Parathyroid adenoma (tissue), 2 donors: Measurements from ENCODE around the gene FHOD3.

ENCODE experiments used
- H2AFZ ChIP-seq: fragments of 300-600 bp; sonication (generic); one replicate; pipeline ENCODE4 v1.7.0; 2017; ENCODE audit warnings: antibody characterized with exemption, mild to moderate bottlenecking
- H3K27ac ChIP-seq: fragments of 300-600 bp; sonication (generic); one replicate; pipeline ENCODE4 v1.7.0; 2017
- H3K27me3 ChIP-seq: fragments of 300-600 bp; sonication (generic); one replicate; pipeline ENCODE4 v1.7.0; 2017; ENCODE audit warnings: low read length; ENCODE audit not compliant: control insufficient read depth, insufficient read depth
- H3K36me3 ChIP-seq: fragments of 300-600 bp; sonication (generic); one replicate; pipeline ENCODE4 v1.7.0; 2017; ENCODE audit warnings: low read length; ENCODE audit not compliant: control insufficient read depth, insufficient read depth
- H3K4me1 ChIP-seq: fragments of 300-600 bp; sonication (generic); one replicate; pipeline ENCODE4 v1.7.0; 2017; ENCODE audit warnings: control low read depth
- H3K4me2 ChIP-seq: fragments of 300-600 bp; sonication (generic); one replicate; pipeline ENCODE4 v1.7.0; 2017; ENCODE audit warnings: low read length
- H3K4me3 ChIP-seq: fragments of 300-600 bp; sonication (generic); one replicate; pipeline ENCODE4 v1.7.0; 2017; ENCODE audit warnings: low read depth, low read length
- H3K79me2 ChIP-seq: fragments of 300-600 bp; sonication (generic); one replicate; pipeline ENCODE4 v1.7.0; 2017; ENCODE audit warnings: control low read depth
- H3K9ac ChIP-seq: fragments of 300-600 bp; sonication (generic); one replicate; pipeline ENCODE4 v1.7.0; 2017; ENCODE audit warnings: mild to moderate bottlenecking
- H3K9me3 ChIP-seq: fragments of 300-600 bp; sonication (generic); one replicate; pipeline ENCODE4 v1.7.0; 2017; ENCODE audit warnings: low read length; ENCODE audit not compliant: control insufficient read depth
- CTCF ChIP-seq: fragments of 300-600 bp; sonication (generic); IDR thresholded peaks from one replicate; pipeline ENCODE4 v1.7.0; 2017; ENCODE audit warnings: antibody characterized with exemption, mild to moderate bottlenecking
- donor health status: primary hyperparathyroidism.

FHOD3 gene

GRCh38 chr18:36826556-36826955 lies 529.0 kb downstream of the FHOD3 start:
- TF ChIP-seq CTCF, result no peak
- Histone ChIP-seq H3K9ac (no peak overlapping the region), H2AFZ (no peak overlapping the region), H3K4me1 (no peaks in the 10 kb centered on the region), H3K79me2 (peaks cover 3% of the 10 kb centered on the region), H3K27ac (no peak overlapping the region), H3K4me2 (no peak overlapping the region), H3K36me3 (no peaks in the 10 kb centered on the region), H3K4me3 (no peak overlapping the region), H3K9me3 (no peaks in the 10 kb centered on the region), H3K27me3 (no peaks in the 10 kb centered on the region)

DNA sequence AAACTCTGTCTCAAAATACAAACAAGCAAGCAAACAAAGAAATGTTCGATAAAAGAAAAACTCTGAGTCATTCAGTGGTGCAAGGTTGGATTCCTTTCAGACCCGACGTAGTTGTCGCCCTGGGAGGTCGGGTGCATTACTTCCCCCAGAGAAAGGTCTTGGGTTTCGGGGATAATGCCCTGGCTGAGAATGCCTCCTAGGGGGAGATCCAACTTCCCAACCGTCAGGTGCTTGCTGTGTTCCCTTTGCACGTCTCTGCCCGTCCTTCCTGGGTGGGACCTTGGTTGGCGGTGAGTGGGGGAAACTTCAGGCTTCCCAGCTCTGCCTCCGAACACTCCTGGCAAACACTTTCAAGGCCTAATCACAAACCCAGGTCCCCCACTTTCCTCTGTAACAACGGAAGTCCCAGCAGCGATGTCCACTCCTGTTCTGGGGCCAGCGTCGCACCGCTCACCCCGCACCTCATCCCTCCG lies 530.7 kb downstream of the FHOD3 start:
- Histone ChIP-seq H2AFZ (peak overlapping the region; percentile 95), H3K9ac (no peak overlapping the region), H3K27ac (peak overlapping the region; percentile 73), H3K27me3 (no peaks in the 10 kb centered on the region), H3K79me2 (peaks cover 3% of the 10 kb centered on the region), H3K9me3 (no peaks in the 10 kb centered on the region), H3K36me3 (no peaks in the 10 kb centered on the region), H3K4me3 (peak overlapping the region; percentile 81), H3K4me2 (peak overlapping the region; percentile 96), H3K4me1 (no peaks in the 10 kb centered on the region)
- no peak for TF ChIP-seq CTCF

DNA sequence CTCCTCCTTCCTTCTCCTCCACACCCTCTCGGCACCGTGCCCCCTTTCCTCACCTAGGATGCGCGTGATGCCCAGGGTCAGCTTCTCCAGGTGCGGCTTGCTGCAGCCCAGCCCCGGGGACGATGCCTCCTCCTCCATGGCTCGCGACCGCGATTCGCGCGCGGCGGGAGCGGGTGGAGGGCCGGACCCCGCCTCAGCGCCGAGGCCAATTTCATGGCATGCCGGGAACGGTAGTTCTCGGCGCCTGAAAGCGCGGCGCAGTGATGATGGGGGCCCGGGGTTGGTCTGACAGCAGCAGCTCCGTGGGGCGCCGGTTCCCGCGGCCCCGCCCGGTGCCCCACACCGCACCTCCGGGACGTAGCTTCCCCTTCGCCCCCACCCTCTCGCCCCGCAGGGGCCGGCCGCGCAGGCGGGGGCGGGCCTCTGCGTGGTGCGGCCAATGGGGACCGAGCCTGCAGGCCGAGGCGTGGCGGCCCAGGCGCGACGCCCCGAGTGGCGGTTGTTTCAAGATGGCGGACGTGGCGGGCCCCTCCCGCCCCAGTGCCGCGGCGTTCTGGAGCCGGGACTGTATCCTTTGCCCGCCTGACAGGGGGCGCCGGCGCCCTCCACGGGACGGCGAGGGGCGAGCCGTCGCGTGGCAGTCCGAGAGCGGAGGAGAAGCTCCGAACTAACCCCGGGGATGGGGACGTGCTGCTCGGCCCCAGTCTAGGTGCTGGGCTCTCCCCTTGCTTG lies 531.3 kb downstream of the FHOD3 start, which contains the start of the genes KIAA1328 and TPGS2:
Gene KIAA1328 (plus strand): TSS at position 498 of the 732 bp plus-strand sequence. CDS start 12 bp downstream, at position 510.
Gene TPGS2 (minus strand): TSS at position 373 of the 732 bp plus-strand sequence. CDS start 235 bp downstream, at position 138.
- H3K36me3 ChIP-seq, result no peaks in the 10 kb centered on the region
- no peaks in the 10 kb centered on the region for H3K9me3 ChIP-seq
- H3K27ac ChIP-seq, result peak within 1 kb of the TSS; percentile 73
- peak within 1 kb of the TSS; percentile 95 for H2AFZ ChIP-seq
- H3K9ac ChIP-seq, result peak within 1 kb of the TSS; percentile 32
- H3K79me2 ChIP-seq, result peaks cover 3% of the 10 kb centered on the region
- TF ChIP-seq CTCF, result peak; percentile 51
- H3K27me3 ChIP-seq, result no peaks in the 10 kb centered on the region
- peak within 1 kb of the TSS; percentile 81 for H3K4me3 ChIP-seq
- no peaks in the 10 kb centered on the region for H3K4me1 ChIP-seq
- peak within 1 kb of the TSS; percentile 96 for H3K4me2 ChIP-seq
